ENCODE data around the gene GLIPR1L2.

The GLIPR1L2 gene

DNA sequence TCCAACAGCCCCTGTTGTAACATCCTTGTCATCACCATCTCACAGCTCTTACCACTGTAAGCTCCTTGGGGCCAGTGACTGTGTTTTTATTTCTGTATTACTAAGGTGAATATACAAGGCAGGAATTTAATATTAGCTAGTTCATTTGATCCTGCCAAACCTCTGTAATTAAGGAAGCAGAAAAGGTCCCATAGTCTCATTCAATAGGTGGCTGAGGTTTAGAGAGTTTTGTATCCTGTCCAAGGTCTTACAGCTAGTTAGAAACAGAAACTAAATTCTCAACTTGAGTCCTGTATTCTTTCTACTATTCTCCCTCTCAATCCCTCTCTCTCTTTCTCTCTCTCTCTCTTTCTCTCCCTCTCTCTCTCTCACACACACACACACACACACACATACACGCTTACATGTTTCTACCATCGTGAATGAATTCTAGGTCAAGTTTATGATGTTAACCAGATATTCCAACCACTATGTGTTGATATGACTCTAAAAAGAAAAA lies 89.1 kb downstream of the GLIPR1L2 start:
- DNase-seq, result no peak

GRCh38 chr12:75480469-75480949 lies 89.6 kb downstream of the GLIPR1L2 start, which contains the start of gene GLIPR1:
TSS of gene GLIPR1 (plus strand) at chr12:75480755. CDS start at chr12:75480881, 126 bp downstream.
- peak; percentile 21 to 37 (median 30) for DNase-seq

DNA sequence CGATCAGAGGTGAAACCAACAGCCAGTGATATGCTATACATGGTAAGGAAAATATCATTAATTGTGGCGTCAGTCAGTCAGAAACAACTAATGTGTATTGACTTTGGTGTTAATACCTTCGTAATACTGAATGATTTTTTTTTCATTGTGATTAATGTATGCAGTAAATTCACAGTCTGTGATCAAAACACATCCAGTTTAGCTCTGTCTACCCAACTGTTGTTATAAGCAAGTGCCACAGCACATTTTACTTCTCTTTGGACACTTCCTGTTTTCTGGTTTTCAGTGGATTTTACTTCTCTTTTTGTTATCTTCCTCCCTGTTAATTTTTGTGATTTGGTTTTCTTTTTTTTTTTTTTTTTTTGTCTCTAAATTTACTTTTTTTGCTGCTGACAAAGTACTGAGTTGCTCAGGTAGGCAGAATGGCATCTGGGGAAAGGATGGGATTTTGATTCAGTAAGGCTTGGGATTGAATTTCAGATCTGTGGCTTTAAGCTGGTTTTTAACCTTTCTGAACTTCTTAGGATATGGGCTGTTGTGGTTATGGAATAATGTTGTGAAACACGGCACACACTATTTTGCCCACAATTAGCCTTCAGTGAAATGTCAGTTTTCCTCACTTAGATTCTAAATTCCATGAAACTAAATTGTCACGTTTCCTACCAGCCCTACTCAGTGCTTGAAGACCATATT lies 90.3 kb downstream of the GLIPR1L2 start:
- no peak for DNase-seq

DNA sequence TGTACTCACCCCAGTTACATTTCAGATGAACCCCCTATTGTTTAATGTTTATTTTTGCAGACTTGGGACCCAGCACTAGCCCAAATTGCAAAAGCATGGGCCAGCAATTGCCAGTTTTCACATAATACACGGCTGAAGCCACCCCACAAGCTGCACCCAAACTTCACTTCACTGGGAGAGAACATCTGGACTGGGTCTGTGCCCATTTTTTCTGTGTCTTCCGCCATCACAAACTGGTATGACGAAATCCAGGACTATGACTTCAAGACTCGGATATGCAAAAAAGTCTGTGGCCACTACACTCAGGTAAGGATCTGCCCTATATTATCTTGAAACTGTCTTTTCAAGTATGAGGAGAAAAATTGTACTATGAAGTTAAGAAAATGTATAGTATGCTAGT lies 90.9 kb downstream of the GLIPR1L2 start:
- no peak for DNase-seq

All from activated CD4-positive, CD25-positive, alpha-beta regulatory T cell (primary cell).